ENCODE data around the gene FYN. TPM values are rescaled to one million over a fixed set of nuclear protein-coding genes. Genes with fewer than 3 reads are reported as not detected.

FYN gene
- total and polyA plus RNA-seq, 2 of the 13 experiments (the other 11 are each of a cell fraction or from before 2014, with no cell fraction given) = 15.5 to 24.6 TPM

DNA sequence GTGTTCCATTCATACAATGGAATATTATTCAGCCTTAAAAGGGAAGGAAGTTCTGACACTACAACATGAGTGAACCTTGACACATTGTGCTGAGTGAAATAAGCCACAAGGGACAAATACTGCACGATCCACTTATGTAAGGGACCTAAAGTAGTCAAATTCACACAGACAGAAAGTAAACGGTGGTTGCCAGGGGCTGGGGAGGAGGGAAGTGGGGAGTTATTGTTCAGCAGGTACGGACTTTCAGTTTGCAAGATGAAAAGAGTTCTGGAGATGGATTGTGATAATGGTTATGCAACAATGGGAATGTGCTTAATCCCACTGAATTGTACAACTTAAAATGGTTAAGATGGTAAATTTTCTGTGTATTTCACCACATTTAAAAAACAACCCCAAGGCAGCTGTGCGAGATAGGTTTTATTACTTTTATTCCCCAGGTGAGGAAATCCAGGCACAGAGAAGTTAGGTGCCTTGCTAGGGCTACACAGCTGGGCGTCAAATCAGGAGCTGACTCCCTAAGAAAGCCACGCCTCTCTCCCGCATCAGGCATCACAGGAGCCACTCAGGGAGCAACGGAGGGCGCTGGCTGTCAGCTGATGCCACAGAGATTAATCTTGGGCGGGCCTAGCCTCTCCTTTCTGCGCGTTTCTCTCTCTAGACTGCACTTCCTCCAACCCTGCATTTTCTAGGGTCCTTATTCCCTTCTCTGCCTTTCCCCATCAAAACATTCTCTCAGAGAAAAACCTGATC lies 258.2 kb downstream of the FYN start (continued):
- TF ChIP-seq JDP2 (CRISPR knock-in tag; IDR thresholded peaks at IDR 0.05; ENCODE audit: borderline replicate concordance) (no peak), RFX3 (CRISPR knock-in tag; IDR thresholded peaks at IDR 0.05) (0 out of 2 replicates have a peak, but pooled peaks have one; percentile 29), HNRNPL (IDR thresholded peaks at IDR 0.05; ENCODE audit: low read depth, low read length) (no peak)

DNA sequence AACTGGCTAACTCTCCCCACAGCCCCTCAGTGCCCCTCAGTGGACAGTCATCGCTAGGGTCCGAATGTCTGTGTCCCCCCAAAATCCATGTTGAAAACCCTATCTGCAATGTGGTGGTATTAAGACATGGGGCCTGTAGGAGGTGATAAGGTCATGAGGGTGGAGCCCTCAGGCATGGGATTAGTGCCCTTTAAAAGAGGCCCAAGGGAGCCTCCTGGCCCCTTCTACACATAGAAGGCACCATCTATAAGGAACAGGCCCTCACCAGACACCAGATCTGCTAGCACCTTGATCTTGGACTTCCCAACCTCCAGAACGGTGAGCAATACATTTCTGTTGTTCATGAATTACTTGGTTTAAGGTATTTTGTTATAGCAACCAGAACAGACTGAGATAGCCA lies 260.9 kb downstream of the FYN start:
- WGBS (ENCODE audit: low lambda C conversion rate) = 85% methylated on average over 3 of the region's 3 CpGs
- Histone ChIP-seq H3K4me3 (replicated peaks in 1 of 3; ENCODE audit: insufficient read depth in 1 of 3, low read depth in 2 of 3, low read length in 3 of 3) (no peak overlapping the region), H3K36me3 (replicated peaks in 1 of 2; ENCODE audit: control insufficient read depth in 1 of 2, insufficient read depth in 2 of 2, low read length in 2 of 2) (no peaks in the 10 kb centered on the region), H3K27ac (ENCODE audit: extremely low read length, insufficient read depth, low read length) (no peak overlapping the region), H3K9me3 (ENCODE audit: low read length) (no peaks in the 10 kb centered on the region), H3K9ac (ENCODE audit: insufficient read depth, low read depth, low read length) (no peak overlapping the region), H3K4me1 (ENCODE audit: insufficient read depth, low read length) (peaks cover 84% of the 10 kb centered on the region), H3K27me3 (ENCODE audit: control insufficient read depth in 1 of 2, insufficient read depth in 2 of 2, low read length in 2 of 2) (no peaks in the 10 kb centered on the region), H3K4me2 (ENCODE audit: low read depth, low read length) (no peak overlapping the region), H4K20me1 (ENCODE audit: insufficient read depth, low read length) (no peaks in the 10 kb centered on the region), H2AFZ (ENCODE audit: low read length) (no peak overlapping the region), H3K79me2 (ENCODE audit: insufficient read depth, low read length) (no peaks in the 10 kb centered on the region)
- in situ Hi-C loops (cut with HindIII; ENCODE audit: extremely low pct_ligation_motif_present, low pct_unique_long_range_greater_than_20kb) = no loop called here
- intact Hi-C loops (cut with micrococcal nuclease; ENCODE audit: unreplicated experiment) = loop anchor here (5.0 kb wide), 2 partner anchors 65 to 130 kb away; partner anchors contain the start of gene REV3L
- ChIA-PET POLR2A (no interaction called here), CTCF (ENCODE audit: low intra/inter-chr PET ratio, low total read pairs) (no interaction called here)
- no peak for TF ChIP-seq NR2C2 (CRISPR knock-in tag; IDR thresholded peaks at IDR 0.05; ENCODE audit: borderline replicate concordance)
- TF ChIP-seq ZNF264 (CRISPR knock-in tag; IDR thresholded peaks at IDR 0.05) = peak; percentile 98
- peak; percentile 83 for TF ChIP-seq ZNF12 (CRISPR knock-in tag; IDR thresholded peaks at IDR 0.05)
- no peak for TF ChIP-seq ZNF557 (CRISPR knock-in tag; IDR thresholded peaks at IDR 0.05)
- TF ChIP-seq SOX5 (CRISPR knock-in tag; IDR thresholded peaks at IDR 0.05; ENCODE audit: borderline replicate concordance) = no peak
- 0 out of 2 replicates have a peak, but pooled peaks have one; percentile 13 for TF ChIP-seq RARA (CRISPR knock-in tag; IDR thresholded peaks at IDR 0.05)
- TF ChIP-seq ZNF564 (CRISPR knock-in tag; IDR thresholded peaks at IDR 0.05) = peak; percentile 82; the same call in 1 of the 2 replicates
- BruUV-seq (replicated peaks) = no TSS peak
- DNase-seq (ENCODE audit: low spot score) (no peak), ATAC-seq (no peak), FAIRE-seq (no peak)

Data from HepG2 (cell line).